Stomach smooth muscle (tissue), 2 donors: ENCODE results near the gene FAM13C.

Source experiments
- H3K27ac ChIP-seq: one replicate; pipeline ENCODE4 v1.7.0; 2013; ENCODE audit warnings: mild to moderate bottlenecking, low read length, inconsistent platforms
- H3K27me3 ChIP-seq, 2 donors: one replicate each; pipeline ENCODE4 v1.7.0; 2013; ENCODE audit warnings: low read length in 2 of 2; ENCODE audit not compliant: insufficient read depth in 2 of 2, control insufficient read depth in 1 of 2
- H3K36me3 ChIP-seq, 2 donors: one replicate each; pipeline ENCODE4 v1.7.0; 2013; ENCODE audit warnings: low read length in 2 of 2; ENCODE audit not compliant: control insufficient read depth in 2 of 2, insufficient read depth in 2 of 2
- H3K4me1 ChIP-seq: one replicate; pipeline ENCODE4 v1.7.0; 2013; ENCODE audit warnings: low read length; ENCODE audit not compliant: control insufficient read depth, insufficient read depth
- H3K4me3 ChIP-seq, 2 donors: one replicate each; pipeline ENCODE4 v1.7.0; 2013; ENCODE audit warnings: low read length in 2 of 2
- H3K9ac ChIP-seq, 2 donors: one replicate each; pipeline ENCODE4 v1.7.0; 2013; ENCODE audit warnings: low read length in 2 of 2, mild to moderate bottlenecking in 1 of 2
- H3K9me3 ChIP-seq, 2 donors: one replicate each; pipeline ENCODE4 v1.7.0; 2013; ENCODE audit warnings: low read length in 2 of 2; ENCODE audit not compliant: control insufficient read depth in 2 of 2
- donor health status: healthy.
- donor health status: Pancreatic carcinoma.

FAM13C gene

DNA sequence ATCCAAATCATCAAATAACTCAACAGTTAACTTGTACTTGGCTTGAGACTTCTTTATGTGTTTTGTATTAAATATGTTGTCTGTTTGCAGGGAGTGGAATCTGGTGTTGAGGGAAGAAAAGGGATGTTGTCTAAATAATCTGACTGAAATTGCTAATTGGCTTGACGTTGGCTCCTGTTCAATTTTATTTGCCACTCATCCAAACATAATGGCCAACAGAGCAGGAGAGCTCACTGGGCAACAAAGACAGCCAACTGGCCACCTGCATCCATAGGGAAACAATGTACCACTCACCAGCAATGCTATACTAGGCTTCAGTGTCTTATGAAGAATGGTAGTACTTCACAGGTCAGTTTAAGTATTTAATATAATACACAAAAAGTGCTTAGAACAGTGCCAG, 80.5 kb downstream of the FAM13C start:
- Histone ChIP-seq H3K4me3 (no peak overlapping the region), H3K27me3 (no peaks in the 10 kb centered on the region), H3K4me1 (peaks cover 14% of the 10 kb centered on the region), H3K36me3 (peaks cover 4 to 7% of the 10 kb centered on the region in 2 donors), H3K9me3 (no peaks in the 10 kb centered on the region), H3K27ac (no peak overlapping the region), H3K9ac (no peak overlapping the region)

DNA sequence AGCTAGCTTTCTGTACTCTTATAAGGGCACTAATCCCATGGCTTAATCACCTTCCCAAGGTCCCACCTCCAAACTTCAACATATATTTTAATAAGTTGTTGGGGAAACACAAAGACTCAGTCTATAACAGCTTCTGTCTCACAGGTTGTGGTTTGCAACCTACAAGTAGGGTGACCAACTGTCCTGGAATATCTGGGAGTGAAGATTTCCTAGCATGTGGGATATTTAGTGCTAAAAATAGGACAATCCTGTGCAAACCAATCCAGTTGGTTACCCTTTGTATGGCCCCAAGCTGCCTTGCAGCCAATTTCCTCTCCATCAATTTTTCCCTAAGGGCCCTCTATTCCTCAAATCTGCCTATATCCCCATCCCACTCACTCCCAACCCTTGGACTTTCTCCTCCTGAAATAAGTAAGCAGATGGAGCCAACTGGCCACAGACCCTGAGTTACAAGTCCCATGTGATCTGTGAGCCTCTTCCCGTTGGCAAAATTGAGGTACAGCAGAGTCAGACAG, 82.3 kb downstream of the FAM13C start:
- H3K36me3 ChIP-seq = peaks cover 4 to 7% of the 10 kb centered on the region in 2 donors
- H3K4me1 ChIP-seq = peaks cover 12% of the 10 kb centered on the region
- H3K9ac ChIP-seq = no peak overlapping the region
- no peaks in the 10 kb centered on the region for H3K27me3 ChIP-seq
- no peak overlapping the region for H3K4me3 ChIP-seq
- no peaks in the 10 kb centered on the region for H3K9me3 ChIP-seq
- no peak overlapping the region for H3K27ac ChIP-seq

DNA sequence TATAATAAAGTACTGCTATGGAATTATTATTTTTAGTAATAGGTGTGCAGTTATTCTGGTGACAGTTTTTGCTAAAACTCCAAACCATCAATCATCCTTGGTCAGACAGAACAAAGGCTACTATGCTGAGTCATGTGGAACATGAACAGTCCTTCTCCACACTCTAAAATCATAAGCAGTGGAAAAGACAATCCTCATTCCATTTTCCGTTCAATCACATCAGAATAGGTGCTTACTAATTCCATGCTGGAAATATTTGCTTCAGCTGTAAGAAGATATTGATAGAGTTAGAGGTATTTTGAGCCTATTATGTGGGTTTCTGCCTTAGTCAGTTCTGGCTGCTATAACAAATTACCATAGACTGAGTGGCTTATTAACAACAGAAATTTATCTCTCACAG, 82.9 kb downstream of the FAM13C start:
- H3K9me3 ChIP-seq = no peaks in the 10 kb centered on the region
- H3K36me3 ChIP-seq = peaks cover 4 to 9% of the 10 kb centered on the region in 2 donors
- H3K4me1 ChIP-seq = peaks cover 6% of the 10 kb centered on the region
- no peaks in the 10 kb centered on the region for H3K27me3 ChIP-seq
- H3K9ac ChIP-seq = no peak overlapping the region
- no peak overlapping the region for H3K4me3 ChIP-seq
- no peak overlapping the region for H3K27ac ChIP-seq

DNA sequence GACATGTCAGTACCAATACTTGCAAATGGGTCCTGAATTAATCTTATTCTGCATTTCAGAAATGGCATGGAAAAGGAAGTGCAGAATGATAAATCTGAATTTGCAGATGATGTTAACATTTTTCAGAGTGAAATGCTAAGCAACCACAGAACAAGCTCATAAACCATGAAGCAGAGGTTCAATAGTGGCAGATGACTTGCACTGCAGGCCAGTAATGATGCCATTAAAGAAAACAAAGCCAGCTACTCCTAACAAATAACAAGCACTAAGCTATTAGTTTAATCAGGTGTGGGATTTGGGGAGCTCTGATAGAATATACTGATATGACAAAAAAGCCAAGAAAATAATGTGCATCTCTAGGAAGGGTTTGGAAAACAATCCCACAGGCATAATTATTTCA, 85.4 kb downstream of the FAM13C start:
- Histone ChIP-seq H3K9ac (no peak overlapping the region), H3K9me3 (no peaks in the 10 kb centered on the region), H3K4me1 (peaks cover 2% of the 10 kb centered on the region), H3K27ac (no peak overlapping the region), H3K36me3 (peaks cover 0 to 4% of the 10 kb centered on the region in 2 donors), H3K27me3 (no peaks in the 10 kb centered on the region), H3K4me3 (no peak overlapping the region)

DNA sequence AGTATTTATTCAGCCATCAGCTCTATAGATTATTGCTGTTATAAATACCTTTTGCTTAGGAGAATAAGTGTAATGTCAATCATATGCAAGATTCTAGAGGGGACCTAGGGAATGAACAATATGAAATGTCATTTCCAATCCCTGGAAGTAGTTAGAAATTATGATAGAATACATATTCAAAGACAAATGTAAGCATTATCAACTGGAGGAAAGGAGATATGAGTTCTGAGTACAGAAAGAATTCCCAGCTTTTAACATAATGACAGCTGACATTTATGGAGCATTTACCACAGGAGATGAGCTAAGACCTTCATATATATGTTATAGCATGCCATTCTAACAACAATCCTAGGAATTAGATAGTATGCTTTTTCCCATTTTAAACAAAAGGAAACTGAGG, 86.2 kb downstream of the FAM13C start:
- Histone ChIP-seq H3K4me1 (peaks cover 2% of the 10 kb centered on the region), H3K27ac (no peak overlapping the region), H3K36me3 (peaks cover 0 to 5% of the 10 kb centered on the region in 2 donors), H3K9me3 (no peaks in the 10 kb centered on the region), H3K9ac (no peak overlapping the region), H3K4me3 (no peak overlapping the region), H3K27me3 (no peaks in the 10 kb centered on the region)

DNA sequence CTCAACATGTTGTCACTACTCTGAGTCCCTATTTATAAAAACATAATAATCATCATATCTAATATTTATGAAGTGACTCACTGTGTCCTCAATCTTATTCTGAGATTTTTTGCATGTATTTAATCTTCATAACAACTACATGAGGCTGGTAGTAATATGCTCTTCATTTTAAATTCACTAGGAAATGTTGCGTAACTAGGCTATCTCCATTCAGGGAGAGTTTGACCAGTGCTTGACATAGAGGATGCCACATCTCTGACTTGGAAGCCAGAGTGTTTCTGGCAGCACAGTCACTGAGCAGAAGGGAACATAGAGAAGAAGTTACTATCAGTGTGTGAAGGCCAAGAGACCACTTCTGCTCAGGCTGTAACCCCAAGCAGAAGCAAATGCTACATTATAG, 88.9 kb downstream of the FAM13C start:
- no peak overlapping the region for H3K4me3 ChIP-seq
- no peaks in the 10 kb centered on the region for H3K27me3 ChIP-seq
- H3K9ac ChIP-seq = no peak overlapping the region
- peaks cover 2% of the 10 kb centered on the region for H3K4me1 ChIP-seq
- peaks cover 8 to 17% of the 10 kb centered on the region in 2 donors for H3K36me3 ChIP-seq
- H3K27ac ChIP-seq = no peak overlapping the region
- H3K9me3 ChIP-seq = no peaks in the 10 kb centered on the region

DNA sequence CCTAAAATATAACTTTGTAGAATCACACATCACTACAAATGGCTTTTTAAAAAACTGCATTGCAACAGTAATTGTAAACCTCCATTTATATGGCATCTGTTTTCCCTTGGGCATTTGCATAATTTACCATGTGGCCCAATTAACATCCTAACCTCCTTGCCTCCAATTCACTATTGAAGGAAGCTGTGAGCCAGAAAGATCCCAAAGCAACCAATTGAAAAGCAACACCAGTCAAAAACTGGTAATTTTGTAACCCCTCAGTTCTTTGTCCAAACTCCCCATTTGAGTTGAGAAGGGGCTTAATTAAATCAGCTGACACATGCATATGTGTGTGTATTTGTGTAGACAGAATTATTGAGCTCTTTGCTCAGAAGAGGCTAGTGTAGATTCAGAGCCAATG, 90.3 kb downstream of the FAM13C start:
- Histone ChIP-seq H3K27me3 (no peaks in the 10 kb centered on the region), H3K4me1 (peaks cover 2% of the 10 kb centered on the region), H3K9ac (no peak overlapping the region), H3K27ac (no peak overlapping the region), H3K36me3 (peaks cover 22 to 26% of the 10 kb centered on the region in 2 donors), H3K9me3 (no peaks in the 10 kb centered on the region), H3K4me3 (no peak overlapping the region)

DNA sequence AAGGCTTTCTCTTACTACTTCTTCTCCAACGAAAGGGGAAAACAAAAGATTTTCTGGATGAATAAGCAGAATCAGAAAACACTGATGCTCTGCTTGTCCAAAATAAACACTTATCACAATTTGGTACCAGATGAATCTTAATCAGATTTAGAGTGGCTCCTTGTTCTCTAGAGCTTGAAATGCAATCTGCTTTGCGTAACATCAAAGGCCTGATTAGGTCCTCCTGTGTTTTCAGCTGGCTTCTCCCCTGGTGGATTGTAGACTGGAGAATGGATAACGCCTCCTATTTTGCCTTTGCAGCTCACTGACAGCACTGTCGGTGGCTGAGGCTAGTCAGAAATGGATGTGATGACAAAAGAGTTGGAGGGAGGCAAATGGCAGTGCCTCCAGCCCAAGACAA, 91.2 kb downstream of the FAM13C start:
- H3K27ac ChIP-seq = no peak overlapping the region
- no peak overlapping the region for H3K4me3 ChIP-seq
- peaks cover 29 to 30% of the 10 kb centered on the region in 2 donors for H3K36me3 ChIP-seq
- H3K9me3 ChIP-seq = no peaks in the 10 kb centered on the region
- H3K4me1 ChIP-seq = peaks cover 2% of the 10 kb centered on the region
- H3K9ac ChIP-seq = no peak overlapping the region
- H3K27me3 ChIP-seq = no peaks in the 10 kb centered on the region

DNA sequence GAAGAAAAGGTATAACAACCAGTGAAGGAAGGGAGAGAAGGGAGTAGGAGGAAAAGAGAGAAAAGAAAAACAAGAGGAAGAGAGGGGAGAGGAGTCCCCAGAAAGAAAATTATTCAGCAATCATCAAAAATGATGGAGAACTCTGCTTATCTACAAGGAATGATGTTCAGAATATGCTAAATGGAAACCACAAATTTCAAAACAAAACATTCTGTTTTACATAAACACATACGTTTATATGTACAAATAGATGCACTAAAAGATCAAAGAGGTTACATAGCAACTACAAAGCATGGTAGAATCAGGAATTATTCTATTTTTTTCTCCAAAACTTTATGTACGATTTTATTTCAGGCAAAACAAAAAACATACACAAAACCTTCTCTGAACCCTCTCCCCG, 91.9 kb downstream of the FAM13C start:
- Histone ChIP-seq H3K27me3 (no peaks in the 10 kb centered on the region), H3K27ac (no peak overlapping the region)

DNA sequence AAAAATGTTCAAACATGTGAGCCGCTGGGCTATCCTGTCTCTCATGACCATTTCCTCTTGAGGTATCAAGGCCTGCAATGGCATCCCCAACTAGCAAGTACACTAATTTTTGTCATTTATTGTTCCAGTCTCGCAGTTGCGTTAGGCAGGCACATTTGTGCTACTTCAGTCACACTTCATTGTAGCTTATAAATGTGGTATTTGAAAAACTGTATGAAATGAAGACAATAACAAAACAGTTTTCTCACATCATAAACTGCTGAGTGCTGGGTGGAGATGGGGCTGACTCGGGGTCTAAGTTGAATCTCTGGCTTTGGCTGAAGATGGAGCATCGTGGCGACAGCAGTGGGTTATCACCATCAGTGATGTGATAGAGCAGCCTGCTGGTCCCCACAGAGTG, 92.7 kb downstream of the FAM13C start:
- Histone ChIP-seq H3K4me1 (peaks cover 2% of the 10 kb centered on the region), H3K9me3 (no peaks in the 10 kb centered on the region), H3K27ac (no peak overlapping the region), H3K9ac (no peak overlapping the region), H3K4me3 (no peak overlapping the region), H3K27me3 (no peaks in the 10 kb centered on the region), H3K36me3 (peaks cover 30 to 31% of the 10 kb centered on the region in 2 donors)

More for the DNA sequence above, 91.9 kb downstream of the FAM13C start:
- peaks cover 30 to 31% of the 10 kb centered on the region in 2 donors for H3K36me3 ChIP-seq
- H3K4me1 ChIP-seq = peaks cover 2% of the 10 kb centered on the region
- no peak overlapping the region for H3K9ac ChIP-seq
- H3K9me3 ChIP-seq = no peaks in the 10 kb centered on the region
- H3K4me3 ChIP-seq = no peak overlapping the region

DNA sequence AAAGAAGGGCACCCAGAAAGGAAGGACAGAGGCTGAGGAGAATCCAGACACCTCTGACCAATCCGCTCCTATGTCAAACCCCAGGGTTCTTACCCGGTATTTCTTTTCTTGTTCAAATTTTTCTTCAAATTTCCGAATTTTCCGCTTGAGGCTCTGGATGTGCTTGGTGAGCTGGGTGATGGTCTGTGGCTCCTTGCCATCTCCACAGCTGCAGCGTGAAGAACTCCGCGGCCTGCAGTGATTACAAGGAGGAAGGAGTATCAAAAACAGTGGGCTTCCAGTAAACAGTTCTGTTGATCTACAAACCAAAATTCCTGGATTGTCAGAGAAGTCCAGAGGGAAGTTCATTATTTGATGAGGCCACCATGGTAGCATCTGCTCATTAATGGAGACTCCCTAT, 93.9 kb downstream of the FAM13C start:
- peaks cover 28 to 31% of the 10 kb centered on the region in 2 donors for H3K36me3 ChIP-seq
- no peaks in the 10 kb centered on the region for H3K27me3 ChIP-seq
- H3K9ac ChIP-seq = no peak overlapping the region
- H3K27ac ChIP-seq = no peak overlapping the region
- H3K4me1 ChIP-seq = no peaks in the 10 kb centered on the region
- H3K9me3 ChIP-seq = no peaks in the 10 kb centered on the region
- H3K4me3 ChIP-seq = no peak overlapping the region
